ENCODE data around the gene QPCTL. TPM values are rescaled to one million over a fixed set of nuclear protein-coding genes. Genes with fewer than 3 reads are reported as not detected.

The QPCTL gene
- total and polyA plus RNA-seq, 2 of the 13 experiments (the other 11 are each of a cell fraction or from before 2014, with no cell fraction given), result 16.0 to 19.1 TPM

- TF ChIP-seq ATF2 (CRISPR knock-in tag; IDR thresholded peaks at IDR 0.05) (0 out of 2 replicates have a peak, but pooled peaks have one; percentile 8), ERF (CRISPR knock-in tag; IDR thresholded peaks at IDR 0.05) (0 out of 2 replicates have a peak, but pooled peaks have one; percentile 18), ZNF333 (CRISPR knock-in tag; IDR thresholded peaks at IDR 0.05; ENCODE audit: borderline replicate concordance) (no peak), ISX (CRISPR knock-in tag; conservative IDR thresholded peaks at IDR 0.05) (0 out of 2 replicates have a peak, but pooled peaks have one; percentile 48), ZNF770 (CRISPR knock-in tag; IDR thresholded peaks at IDR 0.05) (no peak; the same call in 1 of the 2 replicates), ZNF547 (CRISPR knock-in tag; IDR thresholded peaks at IDR 0.05) (no peak; the same call in 1 of the 2 replicates), ZNF318 (CRISPR knock-in tag; IDR thresholded peaks at IDR 0.05) (0 out of 2 replicates have a peak, but pooled peaks have one; percentile 48), KMT2A (CRISPR knock-in tag; IDR thresholded peaks at IDR 0.05) (peak; percentile 59; the same call in 1 of the 2 replicates), MXD3 (CRISPR knock-in tag; IDR thresholded peaks at IDR 0.05) (no peak), GMEB2 (CRISPR knock-in tag; IDR thresholded peaks at IDR 0.05; ENCODE audit: low read depth) (0 out of 2 replicates have a peak, but pooled peaks have one; percentile 24), TMF1 (CRISPR knock-in tag; IDR thresholded peaks at IDR 0.05; ENCODE audit: low read depth) (peak; percentile 77; the same call in 1 of the 2 replicates), KDM5B (CRISPR knock-in tag; IDR thresholded peaks at IDR 0.05; ENCODE audit: borderline replicate concordance) (no peak), YEATS2 (CRISPR knock-in tag; IDR thresholded peaks at IDR 0.05; ENCODE audit: borderline replicate concordance) (peak; percentile 81)
Measured at GRCh38 chr19:45691516-45692186, 815 bp upstream of the QPCTL start, which contains the start of gene SNRPD2 (continued).
